Measurements from ENCODE around the gene PJVK. TPM values are rescaled to one million over a fixed set of nuclear protein-coding genes. Genes with fewer than 3 reads are reported as not detected.

Gene PJVK
- total and polyA plus RNA-seq, 2 of the 13 experiments (the other 11 are each of a cell fraction or from before 2014, with no cell fraction given), result 1.2 to 2.6 TPM

- no peak for TF ChIP-seq PRPF4 (IDR thresholded peaks at IDR 0.05; ENCODE audit: low read depth, low read length, poor library complexity, severe bottlenecking)
- peak; percentile 46; the same call in 1 of the 2 replicates for TF ChIP-seq DR1 (CRISPR knock-in tag; IDR thresholded peaks at IDR 0.05)
- no peak for TF ChIP-seq GTF3A (CRISPR knock-in tag; conservative IDR thresholded peaks at IDR 0.05)
- no peak for TF ChIP-seq NFIB (CRISPR knock-in tag; IDR thresholded peaks at IDR 0.05; ENCODE audit: borderline replicate concordance)
- TF ChIP-seq ZMYM4 (CRISPR knock-in tag; IDR thresholded peaks at IDR 0.05), result peak; percentile 95
- TF ChIP-seq CTCF (CRISPR knock-in tag; IDR thresholded peaks at IDR 0.05), result peak; percentile 32
- TF ChIP-seq ZNF788 (CRISPR knock-in tag; IDR thresholded peaks at IDR 0.05; ENCODE audit: borderline replicate concordance), result peak; percentile 70; the same call in 1 of the 2 replicates
- TF ChIP-seq MTA3 (CRISPR knock-in tag; IDR thresholded peaks at IDR 0.05), result no peak
- TF ChIP-seq MBNL3 (CRISPR knock-in tag; conservative IDR thresholded peaks at IDR 0.05), result no peak
- peak; percentile 79 for TF ChIP-seq ASH2L (IDR thresholded peaks at IDR 0.05; ENCODE audit: insufficient read length, low read depth, low read length)
- peak; percentile 91 for TF ChIP-seq ZFP82 (CRISPR knock-in tag; IDR thresholded peaks at IDR 0.05; ENCODE audit: borderline replicate concordance)
- TF ChIP-seq ZNF235 (CRISPR knock-in tag; IDR thresholded peaks at IDR 0.05; ENCODE audit: borderline replicate concordance), result peak; percentile 77; the same call in 1 of the 2 replicates
- TF ChIP-seq ZNF10 (CRISPR knock-in tag; IDR thresholded peaks at IDR 0.05; ENCODE audit: borderline replicate concordance, low read depth), result no peak
- no peak for TF ChIP-seq HNF1B (CRISPR knock-in tag; IDR thresholded peaks at IDR 0.05)
- TF ChIP-seq ZNF317 (CRISPR knock-in tag; IDR thresholded peaks at IDR 0.05), result no peak; the same call in 1 of the 2 replicates
- peak; percentile 12 for TF ChIP-seq TEAD3 (CRISPR knock-in tag; optimal IDR thresholded peaks at IDR 0.05; ENCODE audit: borderline replicate concordance)
- TF ChIP-seq ZSCAN31 (CRISPR knock-in tag; IDR thresholded peaks at IDR 0.05; ENCODE audit: low read depth), result peak; percentile 71
- TF ChIP-seq SP4 (CRISPR knock-in tag; IDR thresholded peaks at IDR 0.05), result peak; percentile 81
- 0 out of 2 replicates have a peak, but pooled peaks have one; percentile 30 for TF ChIP-seq ZBTB4 (CRISPR knock-in tag; IDR thresholded peaks at IDR 0.05; ENCODE audit: borderline replicate concordance)
- TF ChIP-seq NR2F2 (IDR thresholded peaks at IDR 0.05; ENCODE audit: borderline replicate concordance, low read depth), result no peak
- no peak for TF ChIP-seq GZF1 (CRISPR knock-in tag; IDR thresholded peaks at IDR 0.05)
- peak; percentile 60; the same call in 1 of the 2 replicates for TF ChIP-seq DNMT1 (CRISPR knock-in tag; IDR thresholded peaks at IDR 0.05)
These were observed 29.3 kb downstream of the PJVK start, which contains the start of gene PLEKHA3 (continued) for GRCh38 chr2:178480227-178481181.
